SK-N-SH (cell line): ENCODE measurements around the gene WWC2. TPM values are rescaled to one million over a fixed set of nuclear protein-coding genes. Genes with fewer than 3 reads are reported as not detected.

Experiments
- CTCF ChIA-PET: fragments of 300-600, 350-600 bp; formaldehyde crosslinking; extraction: SDS; loops from one replicate; lab custom pipeline; 2021; lab: Yijun Ruan, JAX
- POLR2A ChIA-PET: fragments of 350-600 bp; sonication (Branson Sonifier 250); formaldehyde crosslinking; extraction: SDS; loops from one replicate; lab custom pipeline; 2020; ENCODE audit warnings: antibody characterized with exemption, inconsistent platforms; lab: Yijun Ruan, JAX
- DNase-seq: peaks from one replicate; pipeline ENCODE4 v3.0.0; 2012
- H2AFZ ChIP-seq: fragments of 200-600 bp; sonication (generic); 2 replicates; pipeline ENCODE4 v1.8.1; 2016; ENCODE audit warnings: antibody characterized with exemption, mild to moderate bottlenecking, low read depth
- H3F3A ChIP-seq: fragments of 200-600 bp; sonication (generic); replicated peaks from 2 replicates; pipeline ENCODE3; 2016; ENCODE audit warnings: antibody characterized with exemption, mild to moderate bottlenecking; ENCODE audit not compliant: insufficient read depth
- H3K27ac ChIP-seq, 2 experiments: fragments of 200-500 bp in 1 of 2; fragments of 200-600 bp in 1 of 2; sonication (Bioruptor generic) in 1 of 2; sonication (generic), shearing (Covaris generic) in 1 of 2; 2 replicates each; pipeline versions ENCODE4 v1.5.1 to v1.6.1; 2014 to 2016; ENCODE audit warnings: low read depth in 2 of 2, inconsistent platforms in 1 of 2, low read length in 1 of 2, mild to moderate bottlenecking in 1 of 2, mixed read lengths in 1 of 2
- H3K27me3 ChIP-seq: fragments of 200-600 bp; sonication (generic), shearing (Covaris generic); 2 replicates; pipeline ENCODE4 v1.6.1; 2016; ENCODE audit warnings: mixed run types; ENCODE audit not compliant: insufficient read depth
- H3K36me3 ChIP-seq, 2 experiments: fragments of 200-500 bp in 1 of 2; fragments of 200-600 bp in 1 of 2; sonication (Bioruptor generic) in 1 of 2; sonication (generic) in 1 of 2; replicated peaks in 1 of 2; 2 replicates each; pipeline versions ENCODE3 to v1.5.1; 2014 to 2016; ENCODE audit warnings: low read length in 1 of 2, mild to moderate bottlenecking in 1 of 2; ENCODE audit not compliant: insufficient read depth in 2 of 2, control insufficient read depth in 1 of 2
- H3K4me1 ChIP-seq, 2 experiments: fragments of 200-500 bp in 1 of 2; fragments of 200-600 bp in 1 of 2; sonication (Bioruptor generic) in 1 of 2; sonication (generic), shearing (Covaris generic) in 1 of 2; 2 replicates each; pipeline versions ENCODE4 v1.5.1 to v1.6.1; 2014 to 2016; ENCODE audit warnings: low read depth in 1 of 2, low read length in 1 of 2, mixed run types in 1 of 2; ENCODE audit not compliant: insufficient read depth in 2 of 2, control insufficient read depth in 1 of 2
- H3K4me2 ChIP-seq: fragments of 200-600 bp; sonication (generic), shearing (Covaris generic); 2 replicates; pipeline ENCODE4 v1.6.1; 2017; ENCODE audit warnings: mixed run types
- H3K4me3 ChIP-seq, 2 experiments: fragments of 200-500 bp in 1 of 2; fragments of 200-600 bp in 1 of 2; sonication (Bioruptor generic) in 1 of 2; sonication (generic), shearing (Covaris generic) in 1 of 2; 2 replicates each; pipeline versions ENCODE4 v1.5.1 to v1.8.1; 2014 to 2016; ENCODE audit warnings: low read depth in 2 of 2, inconsistent platforms in 1 of 2, low read length in 1 of 2, mild to moderate bottlenecking in 1 of 2, mixed read lengths in 1 of 2, moderate library complexity in 1 of 2
- H3K79me2 ChIP-seq: fragments of 200-600 bp; sonication (generic); 2 replicates; pipeline ENCODE4 v1.8.1; 2017; ENCODE audit warnings: mild to moderate bottlenecking; ENCODE audit not compliant: insufficient read depth
- H3K9ac ChIP-seq: fragments of 200-600 bp; sonication (generic); 2 replicates; pipeline ENCODE4 v1.6.1; 2017; ENCODE audit warnings: mixed run types
- H3K9me2 ChIP-seq: fragments of 200-600 bp; sonication (generic); 2 replicates; pipeline ENCODE4 v1.6.1; 2017; ENCODE audit warnings: mixed run types
- H3K9me3 ChIP-seq: fragments of 200-600 bp; sonication (generic); 2 replicates; pipeline ENCODE4 v1.6.1; 2017; ENCODE audit warnings: mixed run types, mild to moderate bottlenecking, moderate library complexity
- H4K20me1 ChIP-seq: fragments of 200-600 bp; sonication (generic); 2 replicates; pipeline ENCODE4 v1.6.1; 2017; ENCODE audit warnings: mild to moderate bottlenecking, mixed run types; ENCODE audit not compliant: insufficient read depth
- ELF1 ChIP-seq: IDR thresholded peaks from 2 replicates; pipeline ENCODE4 v1.4.0; 2012
- FOSL2 ChIP-seq: IDR thresholded peaks from 2 replicates; pipeline ENCODE4 v1.4.0; 2012; ENCODE audit warnings: low read depth, mild to moderate bottlenecking, moderate library complexity, borderline replicate concordance
- NFIC ChIP-seq: IDR thresholded peaks from 2 replicates; pipeline ENCODE4 v1.4.0; 2012; ENCODE audit warnings: borderline replicate concordance
- RFX5 ChIP-seq: IDR thresholded peaks from 2 replicates; pipeline ENCODE4 v1.6.1; 2012; ENCODE audit warnings: mild to moderate bottlenecking, improper control_type of control experiment, low read length
- RXRA ChIP-seq: IDR thresholded peaks from 2 replicates; pipeline ENCODE4 v1.4.0; 2012; ENCODE audit warnings: low read depth, mild to moderate bottlenecking, borderline replicate concordance
- TEAD4 ChIP-seq: IDR thresholded peaks from 2 replicates; pipeline ENCODE4 v1.4.0; 2012; ENCODE audit warnings: mild to moderate bottlenecking, borderline replicate concordance; ENCODE audit not compliant: insufficient read depth
- YY1 ChIP-seq: IDR thresholded peaks from 2 replicates; pipeline ENCODE4 v1.4.0; 2012; ENCODE audit warnings: low read depth, mild to moderate bottlenecking
- WGBS: methylation state at CpG from one replicate; pipeline ENCODE4 v1.1.6; 2017; ENCODE audit warnings: low lambda C conversion rate; 5-methylcytosine and 5-hydroxymethylcytosine counted together
- polyA plus RNA-seq, 3 experiments: library from polyadenylated mRNA; depleted of rRNA; stranded (reverse); fragments of >200 nt; gene quantifications; 2 replicates each; pipeline ENCODE4 v1.2.3, GENCODE V29; 2012
- TF ChIP-seq, protein P1 (sequence below): fragments of 150-350 bp; IDR thresholded peaks from 2 replicates; pipeline ENCODE4 v1.6.1; 2016; ENCODE audit warnings: mild to moderate bottlenecking, low read depth, low read length
- TF ChIP-seq, protein P2 (sequence below): fragments of 200-600 bp; sonication (generic); IDR thresholded peaks from 2 replicates; pipeline ENCODE4 v1.6.1; 2017; ENCODE audit warnings: antibody characterized with exemption, mild to moderate bottlenecking, moderate library complexity
- TF ChIP-seq, protein P3 (sequence below): IDR thresholded peaks from 2 replicates; pipeline ENCODE4 v1.4.0; 2012; ENCODE audit warnings: low read depth, borderline replicate concordance

The WWC2 gene
- polyA plus RNA-seq, 1 of the 3 experiments (the other 2 are of a cell fraction) = 18.4 TPM

DNA sequence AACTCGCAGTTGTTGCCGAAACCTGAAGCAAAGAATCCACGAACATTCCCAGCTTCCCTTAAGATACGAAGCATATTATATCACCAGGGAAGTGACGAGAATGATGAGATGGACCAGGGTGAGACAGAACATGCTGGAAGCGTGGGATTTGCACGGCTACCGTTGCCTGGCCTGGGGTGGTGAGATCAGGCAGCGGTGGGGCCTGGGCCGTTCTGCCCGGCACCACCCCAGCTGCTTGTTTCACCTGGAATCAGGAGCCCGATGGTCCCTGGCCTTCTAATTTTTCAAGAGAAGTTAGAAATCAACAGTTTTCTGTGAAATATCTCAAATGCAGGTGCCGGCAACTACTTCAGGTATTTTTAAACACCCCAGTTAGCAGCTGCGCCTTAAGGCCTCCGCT is 215.3 kb downstream of the WWC2 start:
- no peak for TF ChIP-seq ELF1
- TF ChIP-seq RXRA = no peak
- TF ChIP-seq, protein P1, sequence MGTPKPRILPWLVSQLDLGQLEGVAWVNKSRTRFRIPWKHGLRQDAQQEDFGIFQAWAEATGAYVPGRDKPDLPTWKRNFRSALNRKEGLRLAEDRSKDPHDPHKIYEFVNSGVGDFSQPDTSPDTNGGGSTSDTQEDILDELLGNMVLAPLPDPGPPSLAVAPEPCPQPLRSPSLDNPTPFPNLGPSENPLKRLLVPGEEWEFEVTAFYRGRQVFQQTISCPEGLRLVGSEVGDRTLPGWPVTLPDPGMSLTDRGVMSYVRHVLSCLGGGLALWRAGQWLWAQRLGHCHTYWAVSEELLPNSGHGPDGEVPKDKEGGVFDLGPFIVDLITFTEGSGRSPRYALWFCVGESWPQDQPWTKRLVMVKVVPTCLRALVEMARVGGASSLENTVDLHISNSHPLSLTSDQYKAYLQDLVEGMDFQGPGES = no peak
- no peak for TF ChIP-seq FOSL2
- TF ChIP-seq NFIC = no peak
- no peak for TF ChIP-seq RFX5
- TF ChIP-seq, protein P2, sequence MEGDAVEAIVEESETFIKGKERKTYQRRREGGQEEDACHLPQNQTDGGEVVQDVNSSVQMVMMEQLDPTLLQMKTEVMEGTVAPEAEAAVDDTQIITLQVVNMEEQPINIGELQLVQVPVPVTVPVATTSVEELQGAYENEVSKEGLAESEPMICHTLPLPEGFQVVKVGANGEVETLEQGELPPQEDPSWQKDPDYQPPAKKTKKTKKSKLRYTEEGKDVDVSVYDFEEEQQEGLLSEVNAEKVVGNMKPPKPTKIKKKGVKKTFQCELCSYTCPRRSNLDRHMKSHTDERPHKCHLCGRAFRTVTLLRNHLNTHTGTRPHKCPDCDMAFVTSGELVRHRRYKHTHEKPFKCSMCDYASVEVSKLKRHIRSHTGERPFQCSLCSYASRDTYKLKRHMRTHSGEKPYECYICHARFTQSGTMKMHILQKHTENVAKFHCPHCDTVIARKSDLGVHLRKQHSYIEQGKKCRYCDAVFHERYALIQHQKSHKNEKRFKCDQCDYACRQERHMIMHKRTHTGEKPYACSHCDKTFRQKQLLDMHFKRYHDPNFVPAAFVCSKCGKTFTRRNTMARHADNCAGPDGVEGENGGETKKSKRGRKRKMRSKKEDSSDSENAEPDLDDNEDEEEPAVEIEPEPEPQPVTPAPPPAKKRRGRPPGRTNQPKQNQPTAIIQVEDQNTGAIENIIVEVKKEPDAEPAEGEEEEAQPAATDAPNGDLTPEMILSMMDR = no peak
- Histone ChIP-seq H4K20me1 (no peaks in the 10 kb centered on the region), H3K36me3 (peaks cover 33 to 34% of the 10 kb centered on the region in 2 experiments), H3K4me2 (no peak overlapping the region), H3K9ac (no peak overlapping the region), H3K79me2 (no peaks in the 10 kb centered on the region), H3K4me1 (no peaks in the 10 kb centered on the region; a peak in 1 of 4 replicates), H3F3A (peaks cover 4% of the 10 kb centered on the region), H3K27ac (no peak overlapping the region), H3K9me3 (no peaks in the 10 kb centered on the region), H3K4me3 (no peak overlapping the region), H3K27me3 (no peaks in the 10 kb centered on the region), H3K9me2 (no peaks in the 10 kb centered on the region), H2AFZ (no peak overlapping the region)
- WGBS = 93% methylated on average over 15 of the region's 15 CpGs
- POLR2A ChIA-PET = no interaction called here
- DNase-seq = no peak
- CTCF ChIA-PET = no interaction called here

DNA sequence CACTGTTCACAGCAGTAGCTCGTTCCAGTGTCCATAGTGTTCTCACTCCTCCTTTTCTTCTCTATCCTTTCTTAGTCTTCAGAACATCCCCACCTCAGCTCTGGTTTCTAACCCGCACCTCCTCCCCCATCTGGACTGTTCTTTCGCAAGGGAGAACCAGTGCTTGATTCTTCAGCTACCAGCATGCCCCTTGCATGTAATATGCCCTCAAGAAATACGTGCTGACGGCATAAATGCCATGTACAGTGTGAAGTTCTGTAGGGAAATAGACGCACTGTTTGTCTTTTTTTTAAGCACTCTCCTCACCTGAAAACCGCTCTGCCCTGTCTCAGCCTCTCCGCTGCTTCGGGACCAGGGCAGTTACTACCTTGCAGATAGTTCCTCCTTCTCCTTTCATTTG is 215.7 kb downstream of the WWC2 start:
- ChIA-PET CTCF (no interaction called here), POLR2A (no interaction called here)
- no peak for DNase-seq
- Histone ChIP-seq H4K20me1 (no peaks in the 10 kb centered on the region), H3F3A (peaks cover 4% of the 10 kb centered on the region), H3K27me3 (no peaks in the 10 kb centered on the region), H3K4me2 (no peak overlapping the region), H3K27ac (no peak overlapping the region), H3K9me3 (no peaks in the 10 kb centered on the region), H3K4me1 (no peaks in the 10 kb centered on the region; a peak in 1 of 4 replicates), H3K79me2 (no peaks in the 10 kb centered on the region), H3K4me3 (no peak overlapping the region), H3K9me2 (no peaks in the 10 kb centered on the region), H3K9ac (no peak overlapping the region), H2AFZ (no peak overlapping the region), H3K36me3 (peaks cover 33% of the 10 kb centered on the region in 2 experiments)
- TF ChIP-seq, protein P3, sequence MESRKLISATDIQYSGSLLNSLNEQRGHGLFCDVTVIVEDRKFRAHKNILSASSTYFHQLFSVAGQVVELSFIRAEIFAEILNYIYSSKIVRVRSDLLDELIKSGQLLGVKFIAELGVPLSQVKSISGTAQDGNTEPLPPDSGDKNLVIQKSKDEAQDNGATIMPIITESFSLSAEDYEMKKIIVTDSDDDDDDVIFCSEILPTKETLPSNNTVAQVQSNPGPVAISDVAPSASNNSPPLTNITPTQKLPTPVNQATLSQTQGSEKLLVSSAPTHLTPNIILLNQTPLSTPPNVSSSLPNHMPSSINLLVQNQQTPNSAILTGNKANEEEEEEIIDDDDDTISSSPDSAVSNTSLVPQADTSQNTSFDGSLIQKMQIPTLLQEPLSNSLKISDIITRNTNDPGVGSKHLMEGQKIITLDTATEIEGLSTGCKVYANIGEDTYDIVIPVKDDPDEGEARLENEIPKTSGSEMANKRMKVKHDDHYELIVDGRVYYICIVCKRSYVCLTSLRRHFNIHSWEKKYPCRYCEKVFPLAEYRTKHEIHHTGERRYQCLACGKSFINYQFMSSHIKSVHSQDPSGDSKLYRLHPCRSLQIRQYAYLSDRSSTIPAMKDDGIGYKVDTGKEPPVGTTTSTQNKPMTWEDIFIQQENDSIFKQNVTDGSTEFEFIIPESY = no peak
- TF ChIP-seq TEAD4 (no peak), FOSL2 (no peak), YY1 (no peak)
- WGBS = 85% methylated on average over 9 of the region's 9 CpGs
